Adrenal gland (tissue), 5 donors: Measurements from ENCODE around the gene TEX2.
A peak's percentile ranks its signal among the peaks of the same experiment; 100 is the strongest.

Experiments used
- POLR2A ChIP-seq, 2 donors: fragments of 450-650 bp; IDR thresholded peaks; one replicate each; pipeline ENCODE4 v1.6.1; 2017; ENCODE audit warnings: antibody characterized with exemption in 2 of 2, mild to moderate bottlenecking in 2 of 2, moderate library complexity in 1 of 2
- TF ChIP-seq, protein P1 (sequence below), 6 experiments: fragments of 450-650 bp in 4 of 6; fragments of 200-600 bp in 2 of 6; sonication (generic) in 1 of 6; IDR thresholded peaks; 1 replicate in 5 of 6; 2 replicates in 1 of 6; pipeline versions ENCODE4 v1.5.1 to v1.8.0; 2016 to 2021; ENCODE audit warnings: antibody characterized with exemption in 6 of 6, mild to moderate bottlenecking in 2 of 6, moderate library complexity in 1 of 6
- donor health status: DM: no; HTN: no; CAD: no.

DNA sequence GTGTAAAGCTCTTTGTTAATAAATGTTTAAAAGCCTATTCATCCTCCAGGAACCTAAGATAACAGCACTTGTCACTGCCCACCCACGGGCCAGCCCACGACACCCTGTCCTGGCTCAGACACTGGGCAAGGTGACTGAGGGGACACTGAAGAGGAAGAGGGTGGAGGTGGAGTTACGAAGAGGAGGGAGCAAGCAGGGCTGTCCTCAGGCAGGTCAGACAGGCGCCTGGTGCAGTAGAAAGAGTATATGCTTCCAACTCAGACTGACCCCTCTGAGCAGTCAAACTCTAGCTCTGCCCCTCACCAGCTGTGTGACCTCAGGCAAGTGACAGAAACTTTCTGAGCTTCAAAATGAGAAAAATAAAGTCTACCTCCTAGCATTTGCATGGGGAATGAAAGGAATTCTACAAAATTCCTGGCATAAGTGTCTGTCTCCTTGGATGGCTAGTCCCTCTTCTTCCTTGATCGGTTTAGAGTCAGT, 22.8 kb downstream of the TEX2 start:
- TF ChIP-seq, protein P1, sequence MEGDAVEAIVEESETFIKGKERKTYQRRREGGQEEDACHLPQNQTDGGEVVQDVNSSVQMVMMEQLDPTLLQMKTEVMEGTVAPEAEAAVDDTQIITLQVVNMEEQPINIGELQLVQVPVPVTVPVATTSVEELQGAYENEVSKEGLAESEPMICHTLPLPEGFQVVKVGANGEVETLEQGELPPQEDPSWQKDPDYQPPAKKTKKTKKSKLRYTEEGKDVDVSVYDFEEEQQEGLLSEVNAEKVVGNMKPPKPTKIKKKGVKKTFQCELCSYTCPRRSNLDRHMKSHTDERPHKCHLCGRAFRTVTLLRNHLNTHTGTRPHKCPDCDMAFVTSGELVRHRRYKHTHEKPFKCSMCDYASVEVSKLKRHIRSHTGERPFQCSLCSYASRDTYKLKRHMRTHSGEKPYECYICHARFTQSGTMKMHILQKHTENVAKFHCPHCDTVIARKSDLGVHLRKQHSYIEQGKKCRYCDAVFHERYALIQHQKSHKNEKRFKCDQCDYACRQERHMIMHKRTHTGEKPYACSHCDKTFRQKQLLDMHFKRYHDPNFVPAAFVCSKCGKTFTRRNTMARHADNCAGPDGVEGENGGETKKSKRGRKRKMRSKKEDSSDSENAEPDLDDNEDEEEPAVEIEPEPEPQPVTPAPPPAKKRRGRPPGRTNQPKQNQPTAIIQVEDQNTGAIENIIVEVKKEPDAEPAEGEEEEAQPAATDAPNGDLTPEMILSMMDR (IDR thresholded peaks at IDR 0.05): peak in 1 of 6 experiments; percentile 49
- TF ChIP-seq POLR2A (IDR thresholded peaks at IDR 0.05): no peak
